HG03095 (cell line): ENCODE results near the gene COL4A2.

ENCODE experiments used
- ATAC-seq: cut with Tn5 transposase; IDR thresholded peaks from one replicate; pipeline ENCODE4 v1.9.1; 2021; ENCODE audit warnings: moderate library complexity; ENCODE audit not compliant: unreplicated experiment

COL4A2 gene

DNA sequence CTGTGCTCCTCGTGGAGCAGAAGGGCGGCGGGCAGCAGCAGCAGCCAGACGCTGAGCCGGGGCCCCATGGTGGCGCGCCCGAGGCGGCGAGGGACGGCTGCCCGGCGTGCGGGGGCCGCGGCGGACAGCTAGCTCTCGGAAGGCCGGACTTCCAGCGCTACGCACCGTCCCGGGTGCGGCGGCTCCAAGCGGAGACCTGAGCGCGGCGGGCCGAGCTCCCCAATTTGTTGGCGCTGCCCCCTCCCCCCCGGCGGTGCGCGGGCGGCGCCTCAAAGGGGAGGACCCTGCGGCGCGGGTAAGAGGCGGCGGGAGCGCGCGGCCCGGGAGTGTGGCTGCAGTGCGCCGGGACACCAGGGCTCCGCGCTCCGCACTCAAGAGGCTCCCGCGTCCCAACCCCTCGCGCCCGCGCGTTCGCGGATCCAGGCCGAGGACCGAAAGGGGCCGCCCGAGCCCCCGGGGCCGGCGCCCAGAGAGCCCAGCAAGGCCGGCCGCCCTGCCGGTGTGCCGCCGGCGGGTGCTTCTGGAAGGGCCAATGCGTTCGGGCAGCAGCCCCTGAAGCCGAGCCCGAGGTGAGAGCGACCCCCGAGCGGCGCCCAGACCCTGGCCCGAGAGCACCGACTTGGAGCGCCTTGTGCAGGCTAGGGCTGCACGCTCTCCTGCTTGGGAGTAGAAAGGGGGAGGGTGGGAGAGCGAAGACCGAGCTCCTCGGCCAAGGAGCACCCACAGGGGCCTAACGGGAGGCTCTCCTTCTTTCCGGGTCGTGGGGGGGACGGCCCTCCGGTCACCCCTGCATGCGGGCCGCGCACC, at the start of gene COL4A2, which contains the start of gene COL4A1:
TSS of gene COL4A2 (plus strand) at position 325 of the 807 bp plus-strand sequence. CDS start 620 bp downstream, outside the sequence.
TSS of gene COL4A1 (minus strand) at position 198 of the 807 bp plus-strand sequence. CDS start at position 68, 130 bp downstream.
- no peak for ATAC-seq

DNA sequence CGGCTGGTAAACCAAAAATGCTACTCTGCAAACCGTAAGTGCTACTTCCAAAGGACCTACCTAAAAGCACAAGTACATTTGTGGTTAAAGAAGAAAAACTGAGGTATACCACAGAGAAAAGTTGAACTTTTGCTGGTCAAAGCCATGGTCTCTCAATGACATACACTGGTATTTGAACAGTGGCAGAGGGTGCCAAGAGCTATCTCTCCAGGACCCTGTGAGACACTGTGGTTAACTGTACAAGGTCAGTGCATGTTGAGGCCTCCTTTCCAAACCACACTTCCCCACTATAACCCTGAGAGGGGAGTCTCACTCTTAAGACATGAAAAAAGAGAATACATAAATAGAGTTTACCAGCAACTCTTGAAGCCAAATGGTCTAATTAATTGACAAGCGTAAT, 49.7 kb upstream of the COL4A2 start:
- ATAC-seq, result no peak

- no peak for ATAC-seq
These were observed 48.0 kb upstream of the COL4A2 start for GRCh38 chr13:110258876-110259631.

- no peak for ATAC-seq
These were observed 47.4 kb upstream of the COL4A2 start for GRCh38 chr13:110259651-110260050.

GRCh38 chr13:110261166-110262081, 45.7 kb upstream of the COL4A2 start:
- no peak for ATAC-seq

- ATAC-seq, result no peak
These were observed 45.0 kb upstream of the COL4A2 start for GRCh38 chr13:110262082-110262436.

DNA sequence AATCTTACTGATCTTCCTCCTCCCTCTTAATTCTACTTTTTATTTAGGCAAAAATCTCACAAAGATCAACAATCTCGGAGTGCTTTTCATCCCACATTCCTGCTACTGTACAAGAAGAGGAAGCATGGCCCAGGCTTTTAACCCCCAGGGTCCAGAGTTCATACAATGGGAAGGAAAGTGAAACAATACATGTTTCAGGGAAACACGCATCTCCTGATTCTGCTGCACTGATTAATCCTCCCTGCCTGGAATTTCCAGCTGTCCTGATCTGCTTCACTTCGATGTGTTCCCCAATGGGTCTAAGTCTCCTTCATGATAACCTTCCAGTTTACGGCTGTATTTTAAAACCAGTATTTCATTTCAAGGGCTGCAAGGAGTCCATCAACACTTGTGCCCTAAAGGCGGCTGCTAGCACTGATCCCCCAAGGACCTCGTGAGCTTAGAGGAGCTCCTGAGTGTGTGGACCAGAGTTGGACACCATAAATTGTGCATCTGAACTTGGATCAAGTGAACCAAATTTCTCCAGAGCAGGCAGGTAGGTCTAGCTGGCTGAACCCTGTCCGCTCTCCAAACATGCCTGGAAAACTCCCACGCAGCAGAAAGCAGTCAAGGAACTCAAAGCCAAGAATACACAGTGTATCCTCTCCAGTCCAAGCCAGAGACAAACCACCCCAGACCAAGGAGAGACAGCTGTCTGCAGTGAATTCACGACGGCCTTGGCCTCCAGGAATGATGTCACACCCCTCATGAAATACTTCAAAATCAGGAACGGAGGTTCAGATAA, 44.4 kb upstream of the COL4A2 start:
- ATAC-seq, result no peak

- ATAC-seq, result no peak
These were observed 43.7 kb upstream of the COL4A2 start for GRCh38 chr13:110263404-110263803.

DNA sequence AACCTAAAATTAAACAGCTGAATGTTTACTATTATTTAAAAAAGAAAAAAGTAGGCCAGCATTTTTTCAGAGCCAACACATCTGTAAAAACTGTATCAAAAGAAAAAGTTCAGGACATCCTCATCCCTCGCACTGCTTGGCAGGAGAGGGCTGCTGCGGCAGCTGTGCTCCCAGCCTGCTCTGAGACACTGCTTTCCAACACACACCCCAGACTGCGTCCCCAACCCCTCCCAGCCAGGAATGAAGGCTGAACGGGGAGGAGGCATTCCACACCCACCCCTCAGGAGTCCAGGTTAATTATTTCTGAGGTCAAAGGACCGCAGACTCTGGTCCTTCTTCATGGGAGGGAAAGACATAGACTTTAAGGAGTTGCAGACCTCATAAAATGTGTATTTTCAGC, 43.2 kb upstream of the COL4A2 start:
- no peak for ATAC-seq

- no peak for ATAC-seq
These were observed 42.3 kb upstream of the COL4A2 start for GRCh38 chr13:110264685-110265275.

GRCh38 chr13:110265341-110265681, 41.8 kb upstream of the COL4A2 start:
- no peak for ATAC-seq

GRCh38 chr13:110265682-110266430, 41.2 kb upstream of the COL4A2 start:
- ATAC-seq, result no peak

DNA sequence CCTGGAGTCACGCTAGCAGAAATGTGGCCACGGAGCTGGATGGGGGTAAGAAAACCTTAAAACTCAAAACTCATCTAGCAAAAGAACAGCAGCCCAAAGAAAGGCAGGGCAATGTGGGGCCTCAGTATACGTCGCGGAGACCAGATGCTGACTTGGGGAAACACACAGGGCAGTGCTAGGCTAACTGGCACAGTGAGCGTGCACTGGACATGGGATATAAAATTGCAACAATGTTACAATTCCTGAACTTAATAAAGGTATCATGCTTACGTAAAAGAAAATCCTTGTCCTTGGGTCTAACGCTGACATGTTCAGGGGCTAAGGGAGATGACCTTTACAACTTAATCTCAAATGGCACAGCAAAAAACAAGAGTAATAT, 40.7 kb upstream of the COL4A2 start:
- no peak for ATAC-seq

- no peak for ATAC-seq
These were observed 40.1 kb upstream of the COL4A2 start for GRCh38 chr13:110266983-110267382.

DNA sequence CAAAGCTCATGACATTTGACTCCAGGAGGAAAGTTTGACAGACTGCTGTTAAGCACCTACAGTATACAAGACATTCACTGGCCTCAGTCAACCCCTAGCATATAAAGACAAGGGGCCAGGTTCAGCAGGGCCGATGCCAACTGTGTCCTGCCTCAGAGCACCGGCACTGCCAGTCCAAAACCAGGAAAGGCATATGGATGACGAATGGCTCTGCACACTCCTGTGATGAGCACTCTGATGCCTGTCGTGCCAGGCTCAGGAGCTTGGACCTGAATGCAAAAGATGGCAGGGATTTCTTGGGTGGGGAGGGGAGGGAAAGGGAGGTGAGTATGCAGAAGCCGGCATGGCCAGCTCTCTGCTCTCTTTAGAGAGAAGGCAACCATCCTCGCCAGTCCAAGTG, 39.0 kb upstream of the COL4A2 start:
- ATAC-seq, result no peak

GRCh38 chr13:110268576-110269185, 38.4 kb upstream of the COL4A2 start:
- ATAC-seq, result no peak

GRCh38 chr13:110269509-110270185, 37.4 kb upstream of the COL4A2 start:
- no peak for ATAC-seq

DNA sequence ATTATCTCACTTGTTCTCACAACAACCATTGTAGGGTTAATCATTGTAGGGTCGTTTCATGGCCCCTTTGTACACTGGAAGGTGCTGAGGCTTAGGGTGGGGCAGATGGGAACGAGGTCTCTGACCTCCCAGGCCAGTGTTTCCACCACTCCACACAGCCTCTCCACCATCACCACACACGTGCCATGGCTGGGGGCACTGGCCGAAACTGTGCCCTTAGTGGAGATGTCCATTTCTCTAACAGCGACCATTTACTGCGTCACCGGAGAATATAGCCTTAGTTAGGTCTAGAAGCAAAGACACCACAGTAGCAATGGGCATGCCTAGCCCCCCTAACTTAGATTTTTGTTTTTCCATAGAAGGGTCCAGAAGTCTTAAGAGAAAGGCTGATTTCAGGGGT, 36.6 kb upstream of the COL4A2 start:
- ATAC-seq, result no peak
